MV-4-11 (cell line): ENCODE results near the gene FN1.

ENCODE experiments used
- DNase-seq: peaks from one replicate; lab custom pipeline; 2025; lab: John Stamatoyannopoulos, UW

The FN1 gene

GRCh38 chr2:215441560-215442400 lies 5.9 kb upstream of the FN1 start:
- no peak for DNase-seq

- DNase-seq = no peak
These were observed 4.2 kb upstream of the FN1 start for GRCh38 chr2:215439980-215440512.

GRCh38 chr2:215439404-215439803 lies 3.5 kb upstream of the FN1 start:
- no peak for DNase-seq

DNA sequence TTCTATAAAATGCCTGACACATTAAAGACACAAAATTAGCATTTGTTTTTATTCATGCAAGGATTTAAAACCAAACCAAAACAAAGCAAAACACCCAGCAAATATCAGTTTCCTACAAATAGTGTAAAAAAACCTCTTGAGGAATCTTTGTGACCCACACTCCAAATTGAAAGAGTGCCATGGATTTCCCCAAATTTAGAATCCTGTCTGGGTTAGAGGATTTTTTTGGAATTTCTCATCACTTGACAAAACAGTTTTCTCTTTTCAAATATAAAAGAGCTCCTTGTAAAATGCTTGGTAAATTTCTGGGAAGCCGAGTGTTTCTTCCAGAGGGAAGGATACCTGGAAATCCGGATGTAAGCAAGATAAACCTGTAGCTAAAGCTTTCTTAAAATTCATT lies 1.7 kb upstream of the FN1 start:
- DNase-seq = no peak

DNA sequence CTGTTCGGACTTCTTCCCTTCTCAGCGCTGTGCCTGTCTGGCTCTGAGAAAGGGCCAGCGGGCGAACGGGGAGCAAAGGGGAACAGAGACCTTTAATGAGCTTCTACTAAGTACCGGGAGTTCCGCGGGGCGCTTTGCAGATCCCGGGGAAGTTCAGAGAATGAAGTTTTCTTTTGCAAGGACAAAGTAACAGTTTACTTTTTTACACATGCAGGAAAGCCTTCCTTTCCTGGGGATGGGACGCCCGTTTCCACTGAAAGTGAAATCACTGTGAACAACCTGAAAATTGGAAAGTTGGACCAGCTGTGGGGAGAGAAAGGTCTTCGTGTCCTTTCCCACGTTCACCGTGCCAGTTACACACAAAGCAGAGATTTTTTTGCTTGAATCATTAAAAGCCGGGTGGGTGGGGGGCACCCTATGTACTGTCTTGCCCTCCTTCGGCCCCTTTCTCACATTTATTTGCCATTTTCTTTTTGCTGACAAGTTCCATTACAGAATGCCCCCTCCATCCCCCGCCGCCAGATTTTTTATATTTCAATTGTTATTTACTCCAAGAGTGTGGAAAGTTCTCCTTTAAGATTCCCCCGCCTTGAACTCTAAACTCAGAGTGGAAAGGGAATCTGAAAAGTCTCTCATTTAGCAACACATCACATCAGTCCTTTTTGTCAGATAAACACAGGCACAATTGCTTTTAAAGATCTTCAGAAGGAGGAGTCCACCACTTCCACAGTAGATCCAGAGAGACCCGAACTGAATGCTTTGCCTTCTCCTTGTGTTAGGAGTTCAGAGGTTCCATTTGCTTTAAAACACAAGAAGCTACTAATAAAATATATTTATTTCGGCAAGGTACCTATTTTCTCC lies 1.1 kb upstream of the FN1 start:
- no peak for DNase-seq

GRCh38 chr2:215435280-215435869 lies 493 bp downstream of the FN1 start:
- DNase-seq = no peak

DNA sequence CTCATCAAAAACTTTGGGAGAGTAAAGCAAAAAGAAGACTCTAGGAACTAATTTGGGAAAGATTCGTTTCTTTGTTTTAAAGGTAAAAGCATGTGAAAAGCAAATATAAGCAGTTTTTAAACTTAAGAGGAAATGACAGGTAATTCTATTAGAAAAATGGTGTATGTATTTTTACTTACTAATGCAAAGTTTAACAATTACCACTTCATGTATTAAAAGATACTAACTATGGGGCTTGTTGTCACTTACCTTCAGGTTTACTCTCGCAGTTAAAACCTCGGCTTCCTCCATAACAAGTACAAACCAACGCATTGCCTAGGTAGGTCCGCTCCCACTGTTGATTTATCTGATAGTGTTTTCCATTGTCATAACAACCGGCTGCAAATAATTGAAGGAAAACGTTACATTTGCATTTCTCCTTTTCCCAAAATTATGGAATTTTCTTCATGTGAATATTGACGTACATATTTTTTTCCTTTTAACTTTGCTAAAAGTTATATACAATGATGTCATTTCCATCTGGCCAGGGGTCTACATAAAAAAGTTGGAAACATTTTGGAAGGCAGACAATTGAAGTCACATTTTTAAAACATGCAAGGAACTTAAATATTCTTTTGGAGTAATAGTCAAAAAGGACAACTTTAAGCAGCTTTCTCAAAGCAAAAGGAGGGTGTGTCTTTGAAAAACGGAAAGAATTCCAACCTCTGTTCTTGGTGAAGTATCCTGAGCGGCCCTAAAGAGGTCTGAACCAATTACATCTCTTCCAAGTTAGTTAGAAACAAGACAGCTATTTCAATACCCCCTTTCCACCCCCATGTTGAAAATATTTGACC lies 1.2 kb downstream of the FN1 start:
- no peak for DNase-seq

GRCh38 chr2:215432759-215433594 lies 2.9 kb downstream of the FN1 start:
- no peak for DNase-seq

DNA sequence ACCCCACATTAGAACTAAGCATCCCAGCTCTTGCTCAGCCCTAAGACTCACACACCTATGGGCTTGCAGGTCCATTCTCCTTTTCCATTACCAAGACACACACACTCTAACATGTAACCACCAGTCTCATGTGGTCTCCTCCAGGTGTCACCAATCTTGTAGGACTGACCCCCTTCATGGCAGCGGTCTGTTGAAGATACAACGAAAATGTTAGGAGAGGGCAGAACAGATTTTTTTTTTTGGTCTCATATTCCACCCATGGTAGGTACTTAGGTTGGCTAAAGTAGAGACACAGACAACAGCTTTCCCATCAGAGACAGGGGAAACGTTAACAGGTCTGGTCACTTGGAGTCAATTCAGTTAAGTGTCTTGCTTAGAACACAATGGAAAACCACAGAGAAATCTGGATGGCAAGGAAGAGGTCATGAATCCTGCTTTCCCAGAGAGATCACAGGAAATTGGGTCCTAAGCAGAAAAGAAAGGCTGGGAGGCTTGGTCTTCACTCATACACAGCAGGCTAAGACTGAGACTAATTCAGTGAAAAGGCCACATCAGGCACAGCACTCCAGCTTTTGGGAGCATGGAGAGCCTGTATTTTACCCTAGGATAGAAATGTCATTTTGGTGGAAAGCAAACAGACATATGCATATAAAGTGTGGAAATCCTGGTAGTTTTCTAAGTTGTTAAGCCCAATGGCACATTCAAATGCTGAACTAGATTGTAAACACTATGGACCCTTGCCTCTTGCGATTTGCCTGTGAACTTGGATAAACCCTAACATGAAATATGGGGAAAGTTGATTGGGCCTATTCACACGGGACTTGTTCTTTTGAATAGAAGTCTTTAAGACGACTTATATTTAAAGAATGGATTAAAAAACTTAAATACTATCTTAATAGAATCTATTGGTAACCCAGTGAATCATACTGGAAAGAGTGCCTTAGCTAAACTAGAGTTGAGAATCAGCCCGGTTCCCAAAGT lies 3.8 kb downstream of the FN1 start:
- no peak for DNase-seq

- DNase-seq = no peak
These were observed 4.6 kb downstream of the FN1 start for GRCh38 chr2:215431290-215431689.

GRCh38 chr2:215430528-215431187 lies 5.2 kb downstream of the FN1 start:
- DNase-seq = no peak

DNA sequence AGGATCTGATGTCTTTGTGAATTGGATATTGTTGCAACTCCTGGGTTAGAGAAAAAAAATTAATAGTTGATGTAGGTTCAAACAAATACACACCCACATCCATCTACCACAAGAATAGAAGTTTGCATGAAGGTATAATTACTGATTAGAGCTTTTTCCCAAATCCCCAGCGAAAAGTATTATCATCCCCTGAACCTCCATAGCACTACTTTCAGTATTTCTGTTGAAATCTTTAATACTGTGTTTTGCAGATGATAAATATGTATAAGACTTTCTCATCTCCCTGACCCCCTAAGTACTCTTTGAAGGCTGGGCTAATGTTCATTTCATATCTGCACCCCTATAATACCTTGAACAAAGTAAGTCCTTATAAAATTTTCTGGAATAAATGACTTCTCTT lies 6.4 kb downstream of the FN1 start:
- DNase-seq = no peak

DNA sequence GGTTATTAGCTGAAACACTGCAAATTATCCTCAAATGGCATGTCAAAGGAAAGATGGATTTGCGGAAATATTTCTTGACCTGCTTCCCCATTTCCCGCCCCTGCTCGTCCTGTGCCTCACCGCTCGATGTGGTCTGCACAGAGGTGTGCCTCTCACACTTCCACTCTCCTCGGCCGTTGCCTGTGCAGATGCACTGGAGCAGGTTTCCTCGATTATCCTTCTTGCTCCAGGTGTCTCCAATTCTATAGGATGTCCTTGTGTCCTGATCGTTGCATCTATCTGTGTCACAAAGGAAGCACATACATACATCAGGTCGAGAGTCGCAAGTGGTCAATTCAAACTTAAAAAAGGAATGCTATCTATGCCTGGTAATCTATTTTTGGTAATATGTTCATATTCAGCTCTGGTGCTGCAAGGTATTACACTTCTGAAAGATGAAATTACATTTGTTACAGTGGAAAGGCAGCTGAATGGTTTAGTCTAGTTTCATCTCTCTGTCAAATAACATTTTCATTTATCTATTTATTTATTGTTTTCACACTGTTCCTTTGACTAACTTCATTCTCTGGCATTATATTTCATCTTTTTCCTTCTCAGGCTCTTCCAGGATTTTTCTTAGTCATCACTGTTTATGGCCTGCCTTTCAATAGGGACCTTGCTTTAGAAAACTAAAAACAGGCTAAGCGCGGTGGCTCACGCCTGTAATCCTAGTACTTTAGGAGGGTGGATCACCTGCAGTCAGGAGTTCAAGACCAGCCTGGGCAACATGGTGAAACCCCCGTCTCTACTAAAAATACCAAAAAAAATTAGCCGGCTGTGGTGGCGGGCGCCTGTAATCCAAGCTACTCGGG lies 7.6 kb downstream of the FN1 start:
- DNase-seq = no peak

DNA sequence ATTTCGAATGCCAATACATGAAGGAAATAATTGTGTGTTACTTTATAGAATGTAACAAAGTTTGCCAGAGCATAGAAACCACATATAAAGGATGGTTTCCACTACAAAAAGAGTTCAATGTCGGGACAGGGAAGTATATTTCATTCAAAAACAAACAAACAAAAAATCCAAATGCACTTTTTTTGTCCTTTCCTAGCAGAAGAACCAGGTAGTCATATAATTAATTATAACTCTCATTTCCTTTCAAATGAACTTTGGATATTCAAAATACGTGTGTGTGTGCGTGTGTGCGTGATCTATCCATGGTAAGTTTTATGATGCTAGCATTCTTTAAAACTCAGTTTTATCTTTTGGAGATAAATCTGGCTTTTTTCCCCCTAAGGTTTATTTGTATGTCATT lies 8.3 kb downstream of the FN1 start:
- no peak for DNase-seq

DNA sequence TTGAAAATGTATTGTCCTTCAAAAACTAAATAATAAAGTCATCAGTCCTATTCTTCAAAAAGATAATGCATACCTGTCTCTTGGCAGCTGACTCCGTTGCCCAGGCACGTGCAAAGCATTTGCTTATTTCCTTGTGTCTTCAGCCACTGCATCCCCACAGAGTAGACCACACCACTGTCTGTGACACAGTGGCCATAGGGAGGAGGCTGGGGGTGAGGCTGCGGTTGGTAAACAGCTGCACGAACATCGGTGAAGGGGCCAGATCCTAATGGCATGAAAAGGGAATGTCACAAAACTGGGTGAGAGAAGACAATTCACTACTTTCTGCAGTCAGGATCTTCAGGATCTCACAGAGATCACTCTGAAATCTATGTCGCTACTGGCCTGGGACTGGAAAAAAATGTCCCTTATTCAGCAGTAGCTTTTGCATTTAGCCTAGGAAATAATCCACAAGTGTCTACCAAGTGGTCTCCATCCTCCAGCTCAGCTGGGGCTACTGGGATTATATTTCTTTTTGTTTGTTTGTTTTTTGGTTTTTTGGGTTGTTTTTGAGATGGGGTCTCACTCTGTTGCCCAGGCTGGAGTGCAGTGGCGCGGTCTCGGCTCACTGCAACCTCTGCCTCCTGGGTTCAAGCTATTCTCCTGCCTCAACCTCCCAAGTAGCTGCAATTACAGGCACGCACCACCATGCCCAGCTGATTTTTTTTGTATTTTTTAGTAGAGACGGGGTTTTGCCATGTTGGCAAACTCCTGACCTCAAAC lies 10.7 kb downstream of the FN1 start:
- DNase-seq = no peak

- DNase-seq = no peak
These were observed 11.8 kb downstream of the FN1 start for GRCh38 chr2:215423928-215424540.

DNA sequence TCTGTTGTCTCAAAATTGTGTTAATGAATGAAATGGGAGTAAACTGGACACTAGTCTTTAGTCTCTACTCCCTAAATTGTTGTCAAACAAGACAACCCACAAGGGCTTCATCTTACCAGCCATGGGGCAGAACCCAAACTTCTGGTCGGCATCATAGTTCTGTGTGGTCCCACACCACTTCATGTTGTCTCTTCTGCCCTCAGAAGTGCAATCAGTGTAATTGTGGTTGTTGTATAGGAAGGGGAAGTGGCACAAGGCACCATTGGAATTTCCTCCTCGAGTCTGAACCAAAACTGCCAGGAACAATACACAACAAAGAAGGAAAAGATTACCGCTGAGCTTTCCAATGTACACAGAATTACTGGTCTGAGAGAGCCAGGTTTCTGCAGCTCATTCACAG lies 12.6 kb downstream of the FN1 start:
- DNase-seq = peak; percentile 26
